HepG2 (cell line): ENCODE data around the gene LRRC19. TPM values are rescaled to one million over a fixed set of nuclear protein-coding genes. Genes with fewer than 3 reads are reported as not detected.

Experiments used
- SIN3B ChIP-seq: fragments of 150-350 bp; IDR thresholded peaks from 2 replicates; pipeline ENCODE4 v1.6.1; 2014; ENCODE audit warnings: low read length
- SNAI1 ChIP-seq: sonication (generic); formaldehyde crosslinking; IDR thresholded peaks from 2 replicates; pipeline ENCODE4 v1.5.0; 2020; ENCODE audit warnings: mild to moderate bottlenecking, missing genetic modification reagents, borderline replicate concordance
- TRIM24 ChIP-seq: sonication (generic); formaldehyde crosslinking; IDR thresholded peaks from 2 replicates; pipeline ENCODE4 v1.8.0; 2022; ENCODE audit warnings: mild to moderate bottlenecking, missing genetic modification reagents
- ZIK1 ChIP-seq: sonication (generic); formaldehyde crosslinking; IDR thresholded peaks from 2 replicates; pipeline ENCODE4 v1.5.0; 2020; ENCODE audit warnings: mild to moderate bottlenecking, low read depth, missing genetic modification reagents, borderline replicate concordance
- ZNF234 ChIP-seq: sonication (generic); formaldehyde crosslinking; conservative IDR thresholded peaks from 2 replicates; pipeline ENCODE4 v1.5.1; 2020; ENCODE audit warnings: mild to moderate bottlenecking, missing genetic modification reagents
- ZNF563 ChIP-seq: sonication (generic); formaldehyde crosslinking; IDR thresholded peaks from 2 replicates; pipeline ENCODE4 v1.8.0; 2022; ENCODE audit warnings: mild to moderate bottlenecking, moderate library complexity, missing genetic modification reagents
- ZNF598 ChIP-seq: sonication (generic); formaldehyde crosslinking; IDR thresholded peaks from 2 replicates; pipeline ENCODE4 v1.5.1; 2020; ENCODE audit warnings: mild to moderate bottlenecking, missing genetic modification reagents, borderline replicate concordance
- ZNF710 ChIP-seq: sonication (generic); formaldehyde crosslinking; IDR thresholded peaks from 2 replicates; pipeline ENCODE4 v1.5.0; 2020; ENCODE audit warnings: mild to moderate bottlenecking, missing genetic modification reagents, borderline replicate concordance
- ZSCAN5A ChIP-seq: sonication (generic); formaldehyde crosslinking; IDR thresholded peaks from 2 replicates; pipeline ENCODE4 v1.8.0; 2022; ENCODE audit warnings: mild to moderate bottlenecking, missing genetic modification reagents, borderline replicate concordance
- polyA plus RNA-seq, 8 experiments: library from polyadenylated mRNA; depleted of rRNA in 3 of 8; stranded (reverse) in 7 of 8; unstranded in 1 of 8; fragments of >200 nt; fragmentation: Illumina TruSeq in 4 of 8; extraction: Trizol in 4 of 8; gene quantifications; 2 replicates each; pipeline versions ENCODE4 v1.2.1 to v1.2.3, GENCODE V29; 2011 to 2016; ENCODE audit warnings: low read depth in 4 of 8, missing spikeins in 1 of 8, mixed read lengths in 1 of 8; ENCODE audit not compliant: insufficient read depth in 1 of 8
- total RNA-seq, 5 experiments: library from RNA; depleted of rRNA; stranded (reverse); fragments of >200 nt; fragmentation: Illumina TruSeq; extraction: Trizol; gene quantifications; 2 replicates each; pipeline ENCODE4 v1.2.3, GENCODE V29; 2016; ENCODE audit warnings: low read depth in 1 of 5
- TF ChIP-seq, protein P1 (sequence below): IDR thresholded peaks from 2 replicates; pipeline ENCODE4 v1.6.1; 2016; ENCODE audit warnings: missing biosample characterization, missing genetic modification reagents, low read depth
- TF ChIP-seq, protein P2 (sequence below): sonication (generic); formaldehyde crosslinking; conservative IDR thresholded peaks from 2 replicates; pipeline ENCODE4 v1.4.0; 2020; ENCODE audit warnings: missing genetic modification reagents
- TF ChIP-seq, protein P3 (sequence below): sonication (generic); formaldehyde crosslinking; IDR thresholded peaks from 2 replicates; pipeline ENCODE4 v1.4.0; 2020; ENCODE audit warnings: mild to moderate bottlenecking, missing genetic modification reagents

LRRC19 gene
- total and polyA plus RNA-seq, 2 of the 13 experiments (the other 11 are each of a cell fraction or from before 2014, with no cell fraction given) = not detected

DNA sequence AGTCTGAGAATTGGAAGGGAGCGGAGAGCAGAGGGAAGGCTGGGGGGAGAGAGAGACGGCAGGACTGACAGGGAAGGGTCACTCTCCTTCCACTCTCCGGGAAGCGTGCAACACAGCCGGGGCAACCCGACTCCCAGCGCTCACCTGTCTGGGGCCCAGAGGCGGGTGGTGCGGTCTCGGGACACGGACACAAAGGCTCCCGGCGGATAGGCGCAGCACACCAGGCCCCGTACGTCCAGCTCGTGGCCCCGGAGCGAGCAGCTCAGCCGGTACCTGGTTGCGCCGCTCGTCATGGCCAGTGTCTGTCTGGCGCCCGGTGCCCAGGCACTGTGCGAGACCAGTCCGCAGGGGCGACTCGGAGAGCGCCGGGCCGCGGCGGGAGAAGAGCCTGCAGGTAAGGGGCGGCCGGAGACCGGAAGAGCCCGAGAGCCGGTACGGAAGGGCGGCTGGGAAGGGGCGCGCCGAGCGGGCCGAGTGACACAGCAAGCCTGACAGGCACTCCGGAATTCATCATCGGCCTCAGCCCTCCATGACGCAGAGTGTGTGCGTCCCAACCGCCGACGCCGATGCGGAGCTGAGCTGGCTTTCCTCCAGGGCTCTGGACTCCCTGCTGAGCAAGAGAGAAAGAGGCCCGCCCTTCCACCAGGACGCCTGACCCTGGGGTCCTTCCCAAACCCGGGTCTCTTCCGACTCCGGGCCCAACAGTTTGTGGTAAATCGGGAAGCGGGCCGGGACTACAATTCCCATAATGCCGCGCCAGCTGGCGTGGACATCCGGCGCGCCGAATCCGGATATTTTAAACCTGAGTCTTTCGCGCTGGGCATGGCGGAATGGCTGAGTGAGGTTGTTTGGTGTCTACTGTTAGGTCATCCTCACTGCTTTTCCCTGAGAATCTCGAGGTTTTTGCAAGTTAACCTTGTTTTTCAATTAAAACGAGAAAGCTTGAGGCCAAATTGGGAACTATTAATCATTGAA lies 58.4 kb downstream of the LRRC19 start, which contains the start of gene PLAA (continued):
- TF ChIP-seq, protein P1, sequence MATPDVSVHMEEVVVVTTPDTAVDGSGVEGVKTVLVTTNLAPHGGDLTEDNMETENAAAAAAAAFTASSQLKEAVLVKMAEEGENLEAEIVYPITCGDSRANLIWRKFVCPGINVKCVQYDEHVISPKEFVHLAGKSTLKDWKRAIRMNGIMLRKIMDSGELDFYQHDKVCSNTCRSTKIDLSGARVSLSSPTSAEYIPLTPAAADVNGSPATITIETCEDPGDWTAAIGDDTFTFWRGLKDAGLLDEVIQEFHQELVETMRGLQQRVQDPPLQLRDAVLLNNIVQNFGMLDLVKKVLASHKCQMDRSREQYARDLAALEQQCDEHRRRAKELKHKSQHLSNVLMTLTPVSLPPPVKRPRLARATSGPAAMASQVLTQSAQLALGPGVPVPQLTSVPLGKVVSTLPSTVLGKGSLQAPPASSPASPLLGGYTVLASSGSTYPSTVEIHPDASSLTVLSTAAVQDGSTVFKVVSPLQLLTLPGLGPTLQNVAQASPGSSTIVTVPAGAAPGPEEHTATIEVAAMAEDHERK (CRISPR knock-in tag) = no peak
- TF ChIP-seq ZNF563 (CRISPR knock-in tag) = 0 out of 2 replicates have a peak, but pooled peaks have one; percentile 46
- TF ChIP-seq, protein P2, sequence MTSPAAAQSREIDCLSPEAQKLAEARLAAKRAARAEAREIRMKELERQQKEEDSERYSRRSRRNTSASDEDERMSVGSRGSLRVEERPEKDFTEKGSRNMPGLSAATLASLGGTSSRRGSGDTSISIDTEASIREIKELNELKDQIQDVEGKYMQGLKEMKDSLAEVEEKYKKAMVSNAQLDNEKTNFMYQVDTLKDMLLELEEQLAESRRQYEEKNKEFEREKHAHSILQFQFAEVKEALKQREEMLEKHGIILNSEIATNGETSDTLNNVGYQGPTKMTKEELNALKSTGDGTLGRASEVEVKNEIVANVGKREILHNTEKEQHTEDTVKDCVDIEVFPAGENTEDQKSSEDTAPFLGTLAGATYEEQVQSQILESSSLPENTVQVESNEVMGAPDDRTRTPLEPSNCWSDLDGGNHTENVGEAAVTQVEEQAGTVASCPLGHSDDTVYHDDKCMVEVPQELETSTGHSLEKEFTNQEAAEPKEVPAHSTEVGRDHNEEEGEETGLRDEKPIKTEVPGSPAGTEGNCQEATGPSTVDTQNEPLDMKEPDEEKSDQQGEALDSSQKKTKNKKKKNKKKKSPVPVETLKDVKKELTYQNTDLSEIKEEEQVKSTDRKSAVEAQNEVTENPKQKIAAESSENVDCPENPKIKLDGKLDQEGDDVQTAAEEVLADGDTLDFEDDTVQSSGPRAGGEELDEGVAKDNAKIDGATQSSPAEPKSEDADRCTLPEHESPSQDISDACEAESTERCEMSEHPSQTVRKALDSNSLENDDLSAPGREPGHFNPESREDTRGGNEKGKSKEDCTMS (CRISPR knock-in tag) = no peak
- peak; percentile 70; the same call in 1 of the 2 replicates for TF ChIP-seq ZIK1 (CRISPR knock-in tag)
- TF ChIP-seq ZNF234 (CRISPR knock-in tag) = no peak
- peak; percentile 84; the same call in 1 of the 2 replicates for TF ChIP-seq SIN3B
- TF ChIP-seq SNAI1 (CRISPR knock-in tag) = 0 out of 2 replicates have a peak, but pooled peaks have one; percentile 77
- no peak for TF ChIP-seq ZSCAN5A
- TF ChIP-seq TRIM24 (CRISPR knock-in tag) = no peak
- no peak for TF ChIP-seq ZNF710 (CRISPR knock-in tag)
- TF ChIP-seq, protein P3, sequence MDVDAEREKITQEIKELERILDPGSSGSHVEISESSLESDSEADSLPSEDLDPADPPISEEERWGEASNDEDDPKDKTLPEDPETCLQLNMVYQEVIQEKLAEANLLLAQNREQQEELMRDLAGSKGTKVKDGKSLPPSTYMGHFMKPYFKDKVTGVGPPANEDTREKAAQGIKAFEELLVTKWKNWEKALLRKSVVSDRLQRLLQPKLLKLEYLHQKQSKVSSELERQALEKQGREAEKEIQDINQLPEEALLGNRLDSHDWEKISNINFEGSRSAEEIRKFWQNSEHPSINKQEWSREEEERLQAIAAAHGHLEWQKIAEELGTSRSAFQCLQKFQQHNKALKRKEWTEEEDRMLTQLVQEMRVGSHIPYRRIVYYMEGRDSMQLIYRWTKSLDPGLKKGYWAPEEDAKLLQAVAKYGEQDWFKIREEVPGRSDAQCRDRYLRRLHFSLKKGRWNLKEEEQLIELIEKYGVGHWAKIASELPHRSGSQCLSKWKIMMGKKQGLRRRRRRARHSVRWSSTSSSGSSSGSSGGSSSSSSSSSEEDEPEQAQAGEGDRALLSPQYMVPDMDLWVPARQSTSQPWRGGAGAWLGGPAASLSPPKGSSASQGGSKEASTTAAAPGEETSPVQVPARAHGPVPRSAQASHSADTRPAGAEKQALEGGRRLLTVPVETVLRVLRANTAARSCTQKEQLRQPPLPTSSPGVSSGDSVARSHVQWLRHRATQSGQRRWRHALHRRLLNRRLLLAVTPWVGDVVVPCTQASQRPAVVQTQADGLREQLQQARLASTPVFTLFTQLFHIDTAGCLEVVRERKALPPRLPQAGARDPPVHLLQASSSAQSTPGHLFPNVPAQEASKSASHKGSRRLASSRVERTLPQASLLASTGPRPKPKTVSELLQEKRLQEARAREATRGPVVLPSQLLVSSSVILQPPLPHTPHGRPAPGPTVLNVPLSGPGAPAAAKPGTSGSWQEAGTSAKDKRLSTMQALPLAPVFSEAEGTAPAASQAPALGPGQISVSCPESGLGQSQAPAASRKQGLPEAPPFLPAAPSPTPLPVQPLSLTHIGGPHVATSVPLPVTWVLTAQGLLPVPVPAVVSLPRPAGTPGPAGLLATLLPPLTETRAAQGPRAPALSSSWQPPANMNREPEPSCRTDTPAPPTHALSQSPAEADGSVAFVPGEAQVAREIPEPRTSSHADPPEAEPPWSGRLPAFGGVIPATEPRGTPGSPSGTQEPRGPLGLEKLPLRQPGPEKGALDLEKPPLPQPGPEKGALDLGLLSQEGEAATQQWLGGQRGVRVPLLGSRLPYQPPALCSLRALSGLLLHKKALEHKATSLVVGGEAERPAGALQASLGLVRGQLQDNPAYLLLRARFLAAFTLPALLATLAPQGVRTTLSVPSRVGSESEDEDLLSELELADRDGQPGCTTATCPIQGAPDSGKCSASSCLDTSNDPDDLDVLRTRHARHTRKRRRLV (CRISPR knock-in tag) = peak; percentile 57; the same call in 1 of the 2 replicates
- TF ChIP-seq ZNF598 = peak; percentile 44; the same call in 1 of the 2 replicates
